HepG2 (cell line): ENCODE data around the gene SLC25A45. TPM values are rescaled to one million over a fixed set of nuclear protein-coding genes. Genes with fewer than 3 reads are reported as not detected.

ENCODE experiments used
- ATF7 ChIP-seq, 2 experiments: fragments of 450-650 bp in 1 of 2; sonication (generic) in 1 of 2; formaldehyde crosslinking in 1 of 2; IDR thresholded peaks; 2 replicates each; pipeline versions ENCODE4 v1.4.0 to v1.6.1; 2016 to 2020; ENCODE audit warnings: antibody characterized with exemption in 1 of 2, mild to moderate bottlenecking in 1 of 2, missing genetic modification reagents in 1 of 2
- CC2D1A ChIP-seq: sonication (generic); formaldehyde crosslinking; IDR thresholded peaks from 2 replicates; pipeline ENCODE4 v1.8.1; 2023; ENCODE audit warnings: mild to moderate bottlenecking, missing genetic modification reagents
- CCDC6 ChIP-seq: sonication (generic); formaldehyde crosslinking; IDR thresholded peaks from 2 replicates; pipeline ENCODE4 v1.8.1; 2022; ENCODE audit warnings: mild to moderate bottlenecking, missing genetic modification reagents, moderate library complexity
- FOXC1 ChIP-seq: sonication (generic); formaldehyde crosslinking; IDR thresholded peaks from 2 replicates; pipeline ENCODE4 v1.8.0; 2022; ENCODE audit warnings: mild to moderate bottlenecking, missing genetic modification reagents, borderline replicate concordance
- GATAD2A ChIP-seq: IDR thresholded peaks from 2 replicates; pipeline ENCODE4 v1.6.1; 2016
- MEIS2 ChIP-seq: sonication (generic); formaldehyde crosslinking; IDR thresholded peaks from 2 replicates; pipeline ENCODE4 v1.9.0; 2021; ENCODE audit warnings: mild to moderate bottlenecking, missing genetic modification reagents
- NAIF1 ChIP-seq: sonication (generic); formaldehyde crosslinking; IDR thresholded peaks from 2 replicates; pipeline ENCODE4 v1.5.0; 2020; ENCODE audit warnings: mild to moderate bottlenecking, missing genetic modification reagents, borderline replicate concordance
- NFE2L2 ChIP-seq: fragments of 150-350 bp; IDR thresholded peaks from 2 replicates; pipeline ENCODE4 v1.6.1; 2014; ENCODE audit warnings: low read length
- SATB2 ChIP-seq: sonication (generic); formaldehyde crosslinking; IDR thresholded peaks from 2 replicates; pipeline ENCODE4 v1.5.0; 2020; ENCODE audit warnings: missing genetic modification reagents
- YY1 ChIP-seq: IDR thresholded peaks from 2 replicates; pipeline ENCODE4 v1.6.1; 2011; ENCODE audit warnings: low read length, low read depth, moderate library complexity, mild to moderate bottlenecking; ENCODE audit not compliant: insufficient read depth, insufficient replicate concordance
- ZFAT ChIP-seq: sonication (generic); formaldehyde crosslinking; conservative IDR thresholded peaks from 2 replicates; pipeline ENCODE4 v1.8.1; 2023; ENCODE audit warnings: missing genetic modification reagents, inconsistent platforms
- ZMYM2 ChIP-seq: sonication (generic); formaldehyde crosslinking; IDR thresholded peaks from 2 replicates; pipeline ENCODE4 v1.8.0; 2022; ENCODE audit warnings: mild to moderate bottlenecking, missing genetic modification reagents
- ZMYM4 ChIP-seq: sonication (generic); formaldehyde crosslinking; IDR thresholded peaks from 2 replicates; pipeline ENCODE4 v1.8.1; 2023; ENCODE audit warnings: mild to moderate bottlenecking, missing genetic modification reagents
- ZNF101 ChIP-seq: sonication (generic); formaldehyde crosslinking; IDR thresholded peaks from 2 replicates; pipeline ENCODE4 v1.4.0; 2020; ENCODE audit warnings: mild to moderate bottlenecking, low read depth, missing genetic modification reagents, borderline replicate concordance
- ZNF282 ChIP-seq: fragments of 450-650 bp; IDR thresholded peaks from 2 replicates; pipeline ENCODE4 v1.6.1; 2018; ENCODE audit not compliant: partially characterized antibody
- polyA plus RNA-seq, 8 experiments: library from polyadenylated mRNA; depleted of rRNA in 3 of 8; stranded (reverse) in 7 of 8; unstranded in 1 of 8; fragments of >200 nt; fragmentation: Illumina TruSeq in 4 of 8; extraction: Trizol in 4 of 8; gene quantifications; 2 replicates each; pipeline versions ENCODE4 v1.2.1 to v1.2.3, GENCODE V29; 2011 to 2016; ENCODE audit warnings: low read depth in 4 of 8, missing spikeins in 1 of 8, mixed read lengths in 1 of 8; ENCODE audit not compliant: insufficient read depth in 1 of 8
- total RNA-seq, 5 experiments: library from RNA; depleted of rRNA; stranded (reverse); fragments of >200 nt; fragmentation: Illumina TruSeq; extraction: Trizol; gene quantifications; 2 replicates each; pipeline ENCODE4 v1.2.3, GENCODE V29; 2016; ENCODE audit warnings: low read depth in 1 of 5
- TF ChIP-seq, protein P1 (sequence below): IDR thresholded peaks from 2 replicates; pipeline ENCODE4 v1.6.1; 2016; ENCODE audit warnings: control low read depth
- TF ChIP-seq, protein P2 (sequence below): sonication (generic); formaldehyde crosslinking; IDR thresholded peaks from 2 replicates; pipeline ENCODE4 v1.5.0; 2020; ENCODE audit warnings: mild to moderate bottlenecking, missing genetic modification reagents
- TF ChIP-seq, protein P3 (sequence below): sonication (generic); formaldehyde crosslinking; IDR thresholded peaks from 2 replicates; pipeline ENCODE4 v1.5.1; 2020; ENCODE audit warnings: mild to moderate bottlenecking, missing genetic modification reagents
- TF ChIP-seq, protein P4 (sequence below): IDR thresholded peaks from 2 replicates; pipeline ENCODE4 v1.6.1; 2016; ENCODE audit warnings: missing compliant biosample characterization, missing genetic modification reagents, borderline replicate concordance
- TF ChIP-seq, protein P5 (sequence below): sonication (generic); formaldehyde crosslinking; IDR thresholded peaks from 2 replicates; pipeline ENCODE4 v1.5.1; 2020; ENCODE audit warnings: missing genetic modification reagents, mild to moderate bottlenecking, borderline replicate concordance

The SLC25A45 gene
- total and polyA plus RNA-seq, 2 of the 13 experiments (the other 11 are each of a cell fraction or from before 2014, with no cell fraction given): 1.2 to 3.4 TPM

DNA sequence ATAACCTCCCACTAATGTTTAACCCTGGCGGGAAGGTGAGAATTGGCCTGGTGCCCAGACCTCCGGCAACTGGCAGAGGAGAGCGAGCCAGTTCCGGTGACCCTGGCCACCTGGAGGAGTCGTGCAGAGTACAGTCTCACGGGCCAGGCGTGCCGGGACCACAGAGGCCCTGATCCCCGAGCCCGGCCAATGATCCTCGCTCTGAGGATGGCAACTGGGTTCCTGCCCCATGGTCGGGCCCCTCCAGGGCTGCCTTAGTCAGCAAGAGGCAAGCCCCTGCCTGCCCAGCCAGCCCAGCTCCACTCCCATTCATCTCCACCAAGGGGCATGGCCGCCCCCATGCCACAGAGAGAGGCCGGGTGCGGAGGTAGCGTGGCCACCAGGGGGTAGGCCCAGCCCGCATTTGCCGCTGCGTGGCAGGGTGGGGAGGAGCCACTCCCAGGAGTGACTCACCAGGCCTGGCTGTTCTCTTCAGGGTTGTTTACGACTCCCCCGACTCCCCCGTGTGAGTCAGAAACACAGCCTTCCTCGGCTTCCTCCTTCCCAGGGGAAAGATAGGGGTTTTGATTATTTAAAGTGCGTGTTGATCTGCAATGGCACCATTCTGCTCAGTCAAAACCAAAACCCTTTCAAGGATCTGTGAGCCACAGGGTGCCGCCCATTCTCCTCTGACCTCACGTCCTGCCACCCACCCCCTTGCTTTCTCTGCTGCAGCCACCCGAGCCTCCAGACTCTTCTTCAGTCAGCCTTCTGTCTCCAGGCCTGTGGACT lies at the start of gene SLC25A45 (continued):
- TF ChIP-seq, protein P1, sequence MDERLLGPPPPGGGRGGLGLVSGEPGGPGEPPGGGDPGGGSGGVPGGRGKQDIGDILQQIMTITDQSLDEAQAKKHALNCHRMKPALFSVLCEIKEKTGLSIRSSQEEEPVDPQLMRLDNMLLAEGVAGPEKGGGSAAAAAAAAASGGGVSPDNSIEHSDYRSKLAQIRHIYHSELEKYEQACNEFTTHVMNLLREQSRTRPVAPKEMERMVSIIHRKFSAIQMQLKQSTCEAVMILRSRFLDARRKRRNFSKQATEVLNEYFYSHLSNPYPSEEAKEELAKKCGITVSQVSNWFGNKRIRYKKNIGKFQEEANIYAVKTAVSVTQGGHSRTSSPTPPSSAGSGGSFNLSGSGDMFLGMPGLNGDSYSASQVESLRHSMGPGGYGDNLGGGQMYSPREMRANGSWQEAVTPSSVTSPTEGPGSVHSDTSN (CRISPR knock-in tag): no peak
- TF ChIP-seq MEIS2 (CRISPR knock-in tag) (no peak), SATB2 (CRISPR knock-in tag) (no peak), ZFAT (CRISPR knock-in tag) (no peak), ZMYM4 (CRISPR knock-in tag) (peak; percentile 66), ZMYM2 (CRISPR knock-in tag) (peak; percentile 85; the same call in 1 of the 2 replicates), CCDC6 (CRISPR knock-in tag) (peak; percentile 83), YY1 (peak; percentile 82), NAIF1 (CRISPR knock-in tag) (peak; percentile 93; the same call in 1 of the 2 replicates), NFE2L2 (no peak), ZNF101 (no peak), FOXC1 (CRISPR knock-in tag) (peak; percentile 74; the same call in 1 of the 2 replicates), GATAD2A (CRISPR knock-in tag) (peak; percentile 93), ATF7 (IDR thresholded peaks at IDR 0.05) (no peak), ATF7 (CRISPR knock-in tag; IDR thresholded peaks at IDR 0.05) (peak; percentile 82), CC2D1A (CRISPR knock-in tag) (0 out of 2 replicates have a peak, but pooled peaks have one; percentile 95), ZNF282 (no peak)
- TF ChIP-seq, protein P2, sequence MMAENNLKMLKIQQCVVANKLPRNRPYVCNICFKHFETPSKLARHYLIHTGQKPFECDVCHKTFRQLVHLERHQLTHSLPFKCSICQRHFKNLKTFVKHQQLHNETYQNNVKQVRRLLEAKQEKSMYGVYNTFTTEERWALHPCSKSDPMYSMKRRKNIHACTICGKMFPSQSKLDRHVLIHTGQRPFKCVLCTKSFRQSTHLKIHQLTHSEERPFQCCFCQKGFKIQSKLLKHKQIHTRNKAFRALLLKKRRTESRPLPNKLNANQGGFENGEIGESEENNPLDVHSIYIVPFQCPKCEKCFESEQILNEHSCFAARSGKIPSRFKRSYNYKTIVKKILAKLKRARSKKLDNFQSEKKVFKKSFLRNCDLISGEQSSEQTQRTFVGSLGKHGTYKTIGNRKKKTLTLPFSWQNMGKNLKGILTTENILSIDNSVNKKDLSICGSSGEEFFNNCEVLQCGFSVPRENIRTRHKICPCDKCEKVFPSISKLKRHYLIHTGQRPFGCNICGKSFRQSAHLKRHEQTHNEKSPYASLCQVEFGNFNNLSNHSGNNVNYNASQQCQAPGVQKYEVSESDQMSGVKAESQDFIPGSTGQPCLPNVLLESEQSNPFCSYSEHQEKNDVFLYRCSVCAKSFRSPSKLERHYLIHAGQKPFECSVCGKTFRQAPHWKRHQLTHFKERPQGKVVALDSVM (CRISPR knock-in tag): peak; percentile 83
- TF ChIP-seq, protein P3, sequence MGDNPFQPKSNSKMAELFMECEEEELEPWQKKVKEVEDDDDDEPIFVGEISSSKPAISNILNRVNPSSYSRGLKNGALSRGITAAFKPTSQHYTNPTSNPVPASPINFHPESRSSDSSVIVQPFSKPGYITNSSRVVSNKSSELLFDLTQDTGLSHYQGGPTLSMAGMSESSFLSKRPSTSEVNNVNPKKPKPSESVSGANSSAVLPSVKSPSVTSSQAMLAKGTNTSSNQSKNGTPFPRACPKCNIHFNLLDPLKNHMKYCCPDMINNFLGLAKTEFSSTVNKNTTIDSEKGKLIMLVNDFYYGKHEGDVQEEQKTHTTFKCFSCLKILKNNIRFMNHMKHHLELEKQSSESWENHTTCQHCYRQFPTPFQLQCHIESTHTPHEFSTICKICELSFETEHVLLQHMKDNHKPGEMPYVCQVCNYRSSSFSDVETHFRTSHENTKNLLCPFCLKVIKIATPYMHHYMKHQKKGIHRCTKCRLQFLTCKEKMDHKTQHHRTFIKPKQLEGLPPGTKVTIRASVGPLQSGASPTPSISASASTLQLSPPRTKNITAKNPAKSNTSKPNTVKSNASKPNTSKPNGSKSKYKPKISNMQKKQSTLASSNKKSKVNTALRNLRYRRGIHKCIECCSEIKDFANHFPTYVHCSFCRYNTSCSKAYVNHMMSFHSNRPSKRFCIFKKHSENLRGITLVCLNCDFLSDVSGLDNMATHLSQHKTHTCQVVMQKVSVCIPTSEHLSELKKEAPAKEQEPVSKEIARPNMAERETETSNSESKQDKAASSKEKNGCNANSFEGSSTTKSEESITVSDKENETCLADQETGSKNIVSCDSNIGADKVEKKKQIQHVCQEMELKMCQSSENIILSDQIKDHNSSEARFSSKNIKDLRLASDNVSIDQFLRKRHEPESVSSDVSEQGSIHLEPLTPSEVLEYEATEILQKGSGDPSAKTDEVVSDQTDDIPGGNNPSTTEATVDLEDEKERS: peak; percentile 68; the same call in 1 of the 2 replicates
- TF ChIP-seq, protein P4, sequence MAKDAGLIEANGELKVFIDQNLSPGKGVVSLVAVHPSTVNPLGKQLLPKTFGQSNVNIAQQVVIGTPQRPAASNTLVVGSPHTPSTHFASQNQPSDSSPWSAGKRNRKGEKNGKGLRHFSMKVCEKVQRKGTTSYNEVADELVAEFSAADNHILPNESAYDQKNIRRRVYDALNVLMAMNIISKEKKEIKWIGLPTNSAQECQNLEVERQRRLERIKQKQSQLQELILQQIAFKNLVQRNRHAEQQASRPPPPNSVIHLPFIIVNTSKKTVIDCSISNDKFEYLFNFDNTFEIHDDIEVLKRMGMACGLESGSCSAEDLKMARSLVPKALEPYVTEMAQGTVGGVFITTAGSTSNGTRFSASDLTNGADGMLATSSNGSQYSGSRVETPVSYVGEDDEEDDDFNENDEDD (CRISPR knock-in tag): peak; percentile 77; the same call in 1 of the 2 replicates
- TF ChIP-seq, protein P5, sequence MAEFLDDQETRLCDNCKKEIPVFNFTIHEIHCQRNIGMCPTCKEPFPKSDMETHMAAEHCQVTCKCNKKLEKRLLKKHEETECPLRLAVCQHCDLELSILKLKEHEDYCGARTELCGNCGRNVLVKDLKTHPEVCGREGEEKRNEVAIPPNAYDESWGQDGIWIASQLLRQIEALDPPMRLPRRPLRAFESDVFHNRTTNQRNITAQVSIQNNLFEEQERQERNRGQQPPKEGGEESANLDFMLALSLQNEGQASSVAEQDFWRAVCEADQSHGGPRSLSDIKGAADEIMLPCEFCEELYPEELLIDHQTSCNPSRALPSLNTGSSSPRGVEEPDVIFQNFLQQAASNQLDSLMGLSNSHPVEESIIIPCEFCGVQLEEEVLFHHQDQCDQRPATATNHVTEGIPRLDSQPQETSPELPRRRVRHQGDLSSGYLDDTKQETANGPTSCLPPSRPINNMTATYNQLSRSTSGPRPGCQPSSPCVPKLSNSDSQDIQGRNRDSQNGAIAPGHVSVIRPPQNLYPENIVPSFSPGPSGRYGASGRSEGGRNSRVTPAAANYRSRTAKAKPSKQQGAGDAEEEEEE (CRISPR knock-in tag): 0 out of 2 replicates have a peak, but pooled peaks have one; percentile 55
